PC-3 (cell line): ENCODE data around the gene KCNH1.

Source experiments
- EZH2 ChIP-seq: fragments of 300-600 bp; sonication (generic); IDR thresholded peaks from one replicate; pipeline ENCODE4 v1.6.1; 2017; ENCODE audit warnings: antibody characterized with exemption, mild to moderate bottlenecking, low read length; ENCODE audit not compliant: unreplicated experiment
- TF ChIP-seq, protein P1 (sequence below): fragments of 300-600 bp; sonication (generic); conservative IDR thresholded peaks from 2 replicates; pipeline ENCODE4 v1.5.1; 2017; ENCODE audit warnings: antibody characterized with exemption, low read depth, mild to moderate bottlenecking, low read length

DNA sequence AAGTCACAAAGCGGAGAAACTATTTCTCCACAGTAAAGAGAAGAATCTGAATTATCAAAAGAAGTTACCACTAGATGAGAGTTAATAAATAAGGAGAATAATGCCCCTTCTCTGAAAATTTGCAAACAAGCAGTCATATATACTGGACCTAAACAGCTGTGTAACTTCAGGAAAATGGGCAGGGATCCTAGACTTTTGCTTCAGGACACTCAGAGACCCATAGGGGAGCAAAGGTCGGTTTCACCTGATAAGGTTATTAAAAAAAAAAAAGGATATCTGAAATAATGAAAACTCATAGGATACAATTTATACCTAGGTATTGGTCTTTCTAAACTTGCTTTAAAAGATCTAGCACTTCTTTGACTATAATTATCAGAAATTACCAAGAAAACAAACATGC lies 191.4 kb downstream of the KCNH1 start:
- TF ChIP-seq, protein P1, sequence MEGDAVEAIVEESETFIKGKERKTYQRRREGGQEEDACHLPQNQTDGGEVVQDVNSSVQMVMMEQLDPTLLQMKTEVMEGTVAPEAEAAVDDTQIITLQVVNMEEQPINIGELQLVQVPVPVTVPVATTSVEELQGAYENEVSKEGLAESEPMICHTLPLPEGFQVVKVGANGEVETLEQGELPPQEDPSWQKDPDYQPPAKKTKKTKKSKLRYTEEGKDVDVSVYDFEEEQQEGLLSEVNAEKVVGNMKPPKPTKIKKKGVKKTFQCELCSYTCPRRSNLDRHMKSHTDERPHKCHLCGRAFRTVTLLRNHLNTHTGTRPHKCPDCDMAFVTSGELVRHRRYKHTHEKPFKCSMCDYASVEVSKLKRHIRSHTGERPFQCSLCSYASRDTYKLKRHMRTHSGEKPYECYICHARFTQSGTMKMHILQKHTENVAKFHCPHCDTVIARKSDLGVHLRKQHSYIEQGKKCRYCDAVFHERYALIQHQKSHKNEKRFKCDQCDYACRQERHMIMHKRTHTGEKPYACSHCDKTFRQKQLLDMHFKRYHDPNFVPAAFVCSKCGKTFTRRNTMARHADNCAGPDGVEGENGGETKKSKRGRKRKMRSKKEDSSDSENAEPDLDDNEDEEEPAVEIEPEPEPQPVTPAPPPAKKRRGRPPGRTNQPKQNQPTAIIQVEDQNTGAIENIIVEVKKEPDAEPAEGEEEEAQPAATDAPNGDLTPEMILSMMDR: no peak
- TF ChIP-seq EZH2: no peak
